Measurements from ENCODE around the gene CALCB.

CALCB gene

GRCh38 chr11:15117751-15118150 is 44.4 kb downstream of the CALCB start:
- no peak for DNase-seq
- Mint-ChIP-seq H3K4me1 (peaks cover 20% of the 10 kb centered on the region), H3K27me3 (peaks cover 61% of the 10 kb centered on the region), H3K9me3 (no peaks in the 10 kb centered on the region), H3K36me3 (no peaks in the 10 kb centered on the region), H3K27ac (no peak overlapping the region), H3K4me3 (no peak overlapping the region)
- CTCF ChIA-PET: interaction anchor here (1.0 to 3.2 kb wide), 7 partner anchors 10 to 90 kb away, joined by 3 to 8 read pairs (median 4); partner anchors contain the start of gene CALCB

- CTCF ChIA-PET: interaction anchor here (1.0 to 2.0 kb wide), 5 partner anchors 11 to 89 kb away, joined by 3 to 7 read pairs (median 4); no protein-coding TSS in a partner anchor
- Mint-ChIP-seq H3K36me3 (no peaks in the 10 kb centered on the region), H3K4me1 (peaks cover 15% of the 10 kb centered on the region), H3K27ac (no peak overlapping the region), H3K27me3 (peaks cover 57% of the 10 kb centered on the region), H3K9me3 (no peaks in the 10 kb centered on the region), H3K4me3 (no peak overlapping the region)
- no peak for DNase-seq
These were observed 45.0 kb downstream of the CALCB start for GRCh38 chr11:15118431-15118830.

GRCh38 chr11:15119352-15119751 is 46.0 kb downstream of the CALCB start:
- peaks cover 10% of the 10 kb centered on the region for H3K4me1 Mint-ChIP-seq
- H3K27me3 Mint-ChIP-seq: peaks cover 54% of the 10 kb centered on the region
- no peaks in the 10 kb centered on the region for H3K36me3 Mint-ChIP-seq
- no peak overlapping the region for H3K4me3 Mint-ChIP-seq
- CTCF ChIA-PET: no interaction called here
- no peaks in the 10 kb centered on the region for H3K9me3 Mint-ChIP-seq
- no peak overlapping the region for H3K27ac Mint-ChIP-seq
- no peak for DNase-seq

GRCh38 chr11:15119826-15120225 is 46.4 kb downstream of the CALCB start:
- Mint-ChIP-seq H3K27ac (no peak overlapping the region), H3K36me3 (no peaks in the 10 kb centered on the region)
- CTCF ChIA-PET: no interaction called here

GRCh38 chr11:15123849-15124248 is 50.5 kb downstream of the CALCB start:
- CTCF ChIA-PET: no interaction called here
- H3K9me3 Mint-ChIP-seq: no peaks in the 10 kb centered on the region
- no peaks in the 10 kb centered on the region for H3K36me3 Mint-ChIP-seq
- no peak for DNase-seq
- no peak overlapping the region for H3K27ac Mint-ChIP-seq
- peaks cover 41% of the 10 kb centered on the region for H3K27me3 Mint-ChIP-seq
- H3K4me3 Mint-ChIP-seq: no peak overlapping the region
- peaks cover 1% of the 10 kb centered on the region for H3K4me1 Mint-ChIP-seq

More at GRCh38 chr11:15119826-15120225, 46.4 kb downstream of the CALCB start:
- Mint-ChIP-seq H3K4me3 (no peak overlapping the region), H3K9me3 (no peaks in the 10 kb centered on the region), H3K4me1 (peaks cover 10% of the 10 kb centered on the region), H3K27me3 (peaks cover 50% of the 10 kb centered on the region)
- no peak for DNase-seq

GRCh38 chr11:15124528-15124927 is 51.1 kb downstream of the CALCB start:
- Mint-ChIP-seq H3K36me3 (no peaks in the 10 kb centered on the region), H3K4me3 (no peak overlapping the region), H3K9me3 (no peaks in the 10 kb centered on the region), H3K27ac (no peak overlapping the region), H3K4me1 (no peaks in the 10 kb centered on the region), H3K27me3 (peaks cover 37% of the 10 kb centered on the region)
- no peak for DNase-seq
- CTCF ChIA-PET: interaction anchor here (0.9 to 2.0 kb wide), 2 partner anchors 9 to 24 kb away, joined by 3 to 5 read pairs; no protein-coding TSS in a partner anchor

- no peak for DNase-seq
- Mint-ChIP-seq H3K27me3 (peaks cover 45% of the 10 kb centered on the region), H3K9me3 (no peaks in the 10 kb centered on the region), H3K4me1 (no peaks in the 10 kb centered on the region), H3K27ac (no peak overlapping the region), H3K4me3 (no peak overlapping the region), H3K36me3 (no peaks in the 10 kb centered on the region)
- CTCF ChIA-PET: no interaction called here
These were observed 53.9 kb downstream of the CALCB start for GRCh38 chr11:15127341-15127740.

Data from activated naive CD4-positive, alpha-beta T cell treated with anti-CD3 and anti-CD28 coated beads, Interleukin-2, amount 10 ng/mL, durations not matched to agents 7 days and 5 days (primary cell).